Measurements from ENCODE around the gene OPCML. TPM values are rescaled to one million over a fixed set of nuclear protein-coding genes. Genes with fewer than 3 reads are reported as not detected.

OPCML gene
- total RNA-seq, 2 donors from 2014 or later, result not detected

- no peak overlapping the region for H3K27ac ChIP-seq
- no peaks in the 10 kb centered on the region for H3K36me3 ChIP-seq
- no peak for TF ChIP-seq CTCF (IDR thresholded peaks at IDR 0.05)
- H3K4me3 ChIP-seq, result no peak overlapping the region
- no peaks in the 10 kb centered on the region for H3K9me3 ChIP-seq
- H3K4me1 ChIP-seq (ENCODE audit: control insufficient read depth in 1 of 2, low read depth in 2 of 2), result no peaks in the 10 kb centered on the region
- DNase-seq (ENCODE audit: low spot score) (no peak), ATAC-seq (ENCODE audit: insufficient number of reproducible peaks, low FRiP score, low read depth) (no peak)
- H3K27me3 ChIP-seq (replicated peaks; ENCODE audit: insufficient read depth), result no peaks in the 10 kb centered on the region
These were observed 972.8 kb downstream of the OPCML start for GRCh38 chr11:132559331-132560036.

GRCh38 chr11:132556316-132556715, 976.0 kb downstream of the OPCML start:
- ATAC-seq (ENCODE audit: insufficient number of reproducible peaks, low FRiP score, low read depth) (no peak), DNase-seq (ENCODE audit: low spot score) (no peak)
- no peaks in the 10 kb centered on the region for H3K9me3 ChIP-seq
- H3K4me3 ChIP-seq, result no peak overlapping the region
- no peaks in the 10 kb centered on the region for H3K27me3 ChIP-seq (replicated peaks; ENCODE audit: insufficient read depth)
- H3K4me1 ChIP-seq (ENCODE audit: control insufficient read depth in 1 of 2, low read depth in 2 of 2), result no peaks in the 10 kb centered on the region
- H3K36me3 ChIP-seq, result no peaks in the 10 kb centered on the region
- no peak overlapping the region for H3K27ac ChIP-seq
- no peak for TF ChIP-seq CTCF (IDR thresholded peaks at IDR 0.05)

- Histone ChIP-seq H3K36me3 (no peaks in the 10 kb centered on the region), H3K4me1 (ENCODE audit: control insufficient read depth in 1 of 2, low read depth in 2 of 2) (no peaks in the 10 kb centered on the region), H3K9me3 (no peaks in the 10 kb centered on the region), H3K4me3 (no peak overlapping the region), H3K27me3 (replicated peaks; ENCODE audit: insufficient read depth) (no peaks in the 10 kb centered on the region), H3K27ac (no peak overlapping the region)
- DNase-seq (ENCODE audit: low spot score) (no peak), ATAC-seq (ENCODE audit: insufficient number of reproducible peaks, low FRiP score, low read depth) (no peak)
- TF ChIP-seq CTCF (IDR thresholded peaks at IDR 0.05), result no peak
These were observed 976.7 kb downstream of the OPCML start for GRCh38 chr11:132555617-132556016.

GRCh38 chr11:132551016-132551415, 981.3 kb downstream of the OPCML start:
- Histone ChIP-seq H3K27ac (no peak overlapping the region), H3K36me3 (no peaks in the 10 kb centered on the region), H3K4me3 (no peak overlapping the region), H3K27me3 (replicated peaks; ENCODE audit: insufficient read depth) (no peaks in the 10 kb centered on the region), H3K9me3 (no peaks in the 10 kb centered on the region), H3K4me1 (ENCODE audit: control insufficient read depth in 1 of 2, low read depth in 2 of 2) (no peaks in the 10 kb centered on the region)
- DNase-seq (ENCODE audit: low spot score) (no peak), ATAC-seq (ENCODE audit: insufficient number of reproducible peaks, low FRiP score, low read depth) (no peak)
- no peak for TF ChIP-seq CTCF (IDR thresholded peaks at IDR 0.05)

GRCh38 chr11:132549561-132549960, 982.7 kb downstream of the OPCML start:
- Histone ChIP-seq H3K27me3 (replicated peaks; ENCODE audit: insufficient read depth) (no peaks in the 10 kb centered on the region), H3K4me1 (ENCODE audit: control insufficient read depth in 1 of 2, low read depth in 2 of 2) (no peaks in the 10 kb centered on the region), H3K9me3 (no peaks in the 10 kb centered on the region), H3K36me3 (no peaks in the 10 kb centered on the region), H3K4me3 (no peak overlapping the region), H3K27ac (no peak overlapping the region)
- no peak for DNase-seq (ENCODE audit: low spot score)
- TF ChIP-seq CTCF (IDR thresholded peaks at IDR 0.05), result no peak
- no peak for ATAC-seq (ENCODE audit: insufficient number of reproducible peaks, low FRiP score, low read depth)

All from thoracic aorta (tissue), 2 donors.